HG03575 (cell line): ENCODE measurements around the gene ACTRT2.

Experiments used
- ATAC-seq: cut with Tn5 transposase; IDR thresholded peaks from one replicate; pipeline ENCODE4 v1.9.1; 2021; ENCODE audit not compliant: unreplicated experiment, insufficient number of reproducible peaks, low FRiP score; ENCODE audit errors: extremely low read depth

The ACTRT2 gene

DNA sequence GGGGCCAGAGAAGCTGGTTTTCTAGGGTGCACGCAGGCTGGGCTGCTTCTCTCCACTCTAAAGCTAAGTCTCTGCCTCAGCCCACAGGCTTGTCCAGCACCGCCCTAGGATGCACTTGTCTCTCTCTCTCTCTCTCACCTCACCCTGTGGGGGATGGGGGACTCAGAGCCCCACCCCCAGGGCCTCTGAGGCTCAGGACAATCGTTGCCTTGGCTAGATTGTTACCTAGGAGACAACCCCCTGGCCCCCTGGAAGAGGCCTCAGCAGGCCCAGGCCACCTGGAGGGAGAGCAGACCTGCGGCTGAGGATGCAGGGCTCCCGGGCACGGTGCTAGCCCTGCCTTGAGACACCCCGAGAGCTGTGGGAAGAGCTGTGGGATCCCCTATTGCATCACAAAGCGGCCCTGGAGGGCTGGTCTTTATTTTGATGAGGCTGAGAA lies at the start of gene ACTRT2:
Gene ACTRT2, plus strand, starts transcription at position 235 of the 439 bp plus-strand sequence. CDS start 220 bp downstream, outside the sequence.
- ATAC-seq, result no peak

GRCh38 chr1:2971609-2972008 lies 49.7 kb upstream of the ACTRT2 start:
- no peak for ATAC-seq

DNA sequence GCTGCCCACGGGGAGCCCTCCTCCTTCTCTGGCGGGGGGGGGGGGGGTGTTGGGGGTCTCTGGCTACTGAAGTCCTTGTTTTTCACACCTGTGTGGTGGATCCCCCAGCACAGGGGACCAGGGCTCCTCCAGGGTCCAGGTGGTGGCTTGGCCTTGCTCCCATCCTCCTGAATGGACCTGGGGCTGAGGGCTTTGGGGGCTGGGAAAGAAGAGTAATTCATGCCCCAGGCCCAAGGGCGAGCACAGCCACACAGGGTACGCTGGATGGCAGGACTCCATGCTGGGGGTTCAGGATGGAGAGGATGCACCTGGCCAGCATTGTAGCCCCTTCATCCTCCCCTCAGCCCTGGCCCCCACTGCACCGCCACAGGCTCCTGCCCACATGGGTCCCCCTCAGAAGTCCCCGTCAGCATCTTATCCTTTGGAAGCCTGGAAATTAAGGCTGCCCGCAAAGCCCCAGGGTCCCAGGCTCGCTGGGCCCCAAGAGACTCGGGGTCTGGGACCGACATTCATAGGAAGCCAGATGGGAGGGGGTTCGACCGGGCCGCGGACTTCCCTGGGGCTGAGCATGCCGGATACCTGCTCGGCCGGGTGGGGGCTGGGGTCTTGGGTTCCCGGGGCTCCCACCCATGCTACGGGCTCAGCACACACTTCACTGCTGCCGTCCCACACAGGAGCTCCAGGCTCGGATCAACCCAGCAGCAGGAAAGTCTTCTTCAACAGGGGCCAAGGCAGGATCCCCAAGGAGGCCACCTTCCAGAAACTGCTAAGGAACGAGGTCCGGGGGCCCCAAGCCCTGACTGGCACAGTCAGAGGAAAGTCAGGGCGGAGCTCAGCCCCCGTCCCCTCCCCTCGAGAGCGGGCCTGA lies 49.0 kb upstream of the ACTRT2 start:
- no peak for ATAC-seq

- ATAC-seq, result no peak
Measured at GRCh38 chr1:2972879-2973575, 48.2 kb upstream of the ACTRT2 start.

GRCh38 chr1:2973601-2974593 lies 47.4 kb upstream of the ACTRT2 start:
- no peak for ATAC-seq

DNA sequence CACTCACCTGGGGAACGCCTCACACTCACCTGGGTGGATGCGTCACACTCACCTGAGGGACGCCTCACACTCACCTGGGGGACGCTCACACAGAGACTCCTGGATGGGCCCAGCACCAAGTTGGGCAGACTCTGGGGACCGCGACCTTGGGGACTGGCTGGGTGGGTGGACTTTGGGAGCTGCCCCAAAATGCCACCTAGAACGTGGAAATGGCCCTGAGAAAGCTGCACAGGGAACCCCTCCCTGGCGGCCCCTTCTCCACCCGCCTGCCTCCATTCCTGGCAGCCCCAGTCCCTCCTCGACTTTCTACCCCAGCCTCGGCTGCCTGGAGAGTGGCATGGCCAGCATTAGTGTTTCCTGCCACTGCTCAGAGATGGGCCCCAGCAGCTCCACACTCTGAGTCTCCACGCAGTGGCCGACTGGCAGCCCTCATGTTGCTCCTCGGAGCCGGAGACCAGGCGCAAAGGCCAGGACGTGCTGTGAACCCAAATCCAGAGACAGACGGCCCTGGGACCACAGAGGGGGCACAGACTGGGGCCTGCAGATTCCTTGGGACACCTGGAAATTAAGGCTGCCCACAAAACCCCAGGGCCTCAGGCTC lies 46.5 kb upstream of the ACTRT2 start:
- ATAC-seq, result no peak

DNA sequence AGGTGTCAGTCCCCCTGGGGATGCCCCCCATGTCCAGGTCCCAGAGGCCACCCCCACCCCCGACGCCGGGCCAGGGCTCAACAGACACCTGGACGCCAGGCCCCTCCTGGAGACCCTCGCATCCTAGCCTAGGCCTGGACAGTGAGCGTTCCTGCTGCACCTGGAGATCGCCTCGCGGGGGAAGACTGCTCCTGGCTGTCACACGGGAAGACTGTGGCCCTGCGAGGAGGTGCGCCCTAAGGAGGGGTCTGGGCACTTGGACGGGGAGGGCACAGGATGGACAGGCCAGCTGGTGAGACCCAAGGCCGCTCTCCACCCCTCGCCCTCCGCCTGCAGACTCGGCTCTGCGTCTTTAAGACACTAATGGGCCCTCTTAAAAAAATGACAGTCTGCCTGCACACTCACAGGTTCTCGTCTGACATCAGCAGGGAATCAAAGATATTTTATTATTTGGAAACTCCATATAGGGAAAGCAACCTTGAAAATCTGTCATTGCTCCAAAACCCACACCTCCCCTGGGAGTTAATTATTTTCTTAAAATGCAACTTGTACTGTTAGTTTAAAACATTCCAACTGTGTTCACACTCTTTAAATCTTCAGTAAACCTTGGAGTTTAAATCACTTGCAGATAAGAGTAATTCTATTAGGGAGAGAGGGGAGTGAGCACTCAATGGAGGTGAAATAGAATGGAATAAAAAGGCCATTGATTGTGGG lies 45.6 kb upstream of the ACTRT2 start:
- ATAC-seq, result no peak

GRCh38 chr1:2976180-2976562 lies 45.1 kb upstream of the ACTRT2 start:
- ATAC-seq, result no peak

DNA sequence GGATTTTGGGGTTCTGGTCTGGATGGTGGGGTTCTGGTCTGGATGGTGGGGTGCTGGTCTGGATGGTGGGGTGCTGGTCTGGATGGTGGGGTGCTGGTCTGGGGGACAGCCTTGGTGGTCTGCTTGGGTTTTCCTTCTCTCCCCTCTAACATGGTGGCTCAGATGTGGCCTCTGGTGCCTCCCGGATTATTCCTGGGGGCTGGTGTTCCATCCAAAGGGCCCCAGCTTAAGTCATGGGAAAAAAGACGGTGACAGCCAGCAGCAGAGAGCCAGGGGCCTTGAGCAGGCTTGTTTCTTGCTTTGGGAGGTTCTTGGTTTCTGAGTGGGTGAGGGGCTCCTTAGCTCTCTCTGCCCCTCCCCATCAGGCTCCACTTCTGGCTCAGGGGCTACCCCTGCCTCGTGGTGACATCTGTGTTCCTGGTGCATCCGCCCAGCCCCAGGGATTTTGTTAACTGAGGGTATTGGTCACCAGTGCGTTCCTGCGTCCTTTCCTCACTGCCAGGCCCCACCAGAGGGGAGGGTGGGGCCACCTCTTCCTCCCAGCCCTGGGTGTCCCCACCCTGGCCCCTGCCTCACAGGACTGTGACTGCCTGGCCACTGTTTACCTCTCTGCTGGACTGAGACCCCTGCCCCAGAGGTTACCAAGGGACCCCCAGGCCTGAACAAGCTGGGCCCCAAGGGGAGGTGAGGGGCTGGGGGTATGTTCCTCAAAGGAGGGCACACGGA lies 43.2 kb upstream of the ACTRT2 start:
- ATAC-seq, result no peak

DNA sequence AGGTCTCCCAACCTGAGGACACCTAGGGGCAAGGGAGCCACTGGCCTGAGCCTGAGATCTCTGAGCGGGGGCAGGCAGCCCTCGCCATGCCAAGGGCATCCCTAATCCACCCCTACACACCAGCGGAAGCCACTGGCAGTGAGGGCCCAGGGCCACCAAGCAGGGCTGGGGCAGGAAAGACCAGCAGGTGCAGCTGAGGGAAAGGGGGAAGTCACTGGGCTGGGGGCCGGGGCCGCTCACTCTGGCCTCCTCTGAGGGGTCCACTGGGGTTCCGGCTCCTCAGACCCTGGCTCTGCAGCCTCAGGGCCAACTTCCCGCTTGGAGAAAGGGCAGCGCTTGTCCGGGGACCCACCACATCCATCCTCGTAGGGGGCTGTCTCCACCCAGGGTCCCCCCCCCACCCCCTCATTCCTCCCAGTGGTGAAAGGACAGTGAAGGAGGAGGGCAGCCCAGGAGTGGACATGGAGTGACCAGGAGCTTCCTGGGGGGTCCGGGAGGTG lies 42.5 kb upstream of the ACTRT2 start:
- ATAC-seq, result no peak

DNA sequence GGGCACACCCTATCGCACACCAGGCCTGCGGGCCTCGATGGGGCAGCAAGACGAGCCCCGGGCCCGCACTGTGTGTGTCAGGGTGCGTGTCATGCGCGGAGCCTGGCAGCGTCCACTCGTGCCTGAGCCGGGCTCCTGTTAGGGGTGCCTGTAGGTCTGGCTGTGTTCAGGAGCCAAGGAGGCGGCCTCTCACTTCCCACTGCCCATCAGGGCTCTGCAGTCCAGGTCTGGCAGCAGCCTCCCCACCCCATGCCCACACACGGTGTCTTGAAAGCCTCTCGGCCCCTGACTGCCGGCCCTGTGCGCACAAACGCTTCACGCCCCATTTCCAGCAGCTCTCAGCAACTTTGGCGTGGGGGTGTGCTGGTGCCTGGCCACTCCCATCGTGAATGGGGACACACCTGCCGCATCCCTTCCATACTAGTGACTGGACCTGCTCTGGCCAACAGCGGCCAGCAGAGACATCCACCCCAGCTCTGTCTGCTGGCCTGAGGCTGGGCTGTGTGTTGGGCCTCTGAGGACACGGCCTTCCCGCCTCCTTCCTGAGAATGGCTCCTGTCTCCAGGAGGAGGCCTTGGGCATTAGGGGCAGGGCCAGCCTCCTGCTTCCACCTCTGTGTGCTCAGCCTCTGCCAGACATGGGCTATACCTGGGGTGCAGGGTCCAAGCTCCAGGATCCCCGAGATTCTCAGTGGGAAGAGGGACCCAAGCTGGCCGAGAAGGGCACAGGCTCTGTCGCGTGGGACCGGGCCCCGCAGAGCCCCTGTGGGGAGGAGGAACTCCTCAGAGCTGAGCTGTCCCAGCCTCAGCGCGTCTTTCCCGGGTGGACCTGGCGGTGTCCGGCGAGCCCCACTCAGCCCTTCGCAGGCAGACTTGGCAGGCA lies 41.8 kb upstream of the ACTRT2 start:
- ATAC-seq, result no peak

DNA sequence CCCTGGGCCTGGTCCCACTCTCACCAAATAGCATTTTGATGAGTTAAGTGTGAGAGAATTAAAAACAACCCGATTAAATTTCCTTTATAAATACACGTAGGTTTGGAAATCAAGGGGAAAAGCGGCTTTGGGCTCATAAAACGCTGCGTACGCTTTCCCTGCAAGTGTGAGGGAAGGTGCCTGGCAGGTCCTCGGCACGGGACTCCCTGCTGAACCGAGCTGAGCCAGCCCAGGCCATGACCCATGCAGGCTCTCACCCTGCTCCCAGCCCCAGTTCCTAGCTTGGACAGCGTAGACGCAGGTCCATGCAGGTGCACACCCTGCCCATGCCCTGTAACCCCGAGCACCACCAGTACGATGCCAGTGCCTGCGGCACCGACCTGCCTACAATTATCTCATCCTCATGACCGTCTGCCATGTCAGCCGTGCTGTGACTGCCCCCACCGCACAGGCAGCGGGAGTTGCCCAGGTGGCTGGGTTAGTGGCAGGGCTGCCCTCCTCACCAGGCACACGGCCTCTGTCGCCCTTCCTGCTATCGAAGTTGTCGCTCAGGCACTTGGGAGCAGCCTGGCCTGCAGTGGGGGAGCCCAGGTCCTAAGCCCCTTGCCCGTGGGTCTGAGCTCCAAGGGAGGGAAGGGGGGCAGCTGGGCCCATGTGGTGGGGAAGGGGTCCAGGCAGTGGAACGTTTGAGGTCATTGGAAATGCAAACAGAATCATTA lies 41.0 kb upstream of the ACTRT2 start:
- ATAC-seq, result no peak

GRCh38 chr1:2980849-2981248 lies 40.4 kb upstream of the ACTRT2 start:
- no peak for ATAC-seq

DNA sequence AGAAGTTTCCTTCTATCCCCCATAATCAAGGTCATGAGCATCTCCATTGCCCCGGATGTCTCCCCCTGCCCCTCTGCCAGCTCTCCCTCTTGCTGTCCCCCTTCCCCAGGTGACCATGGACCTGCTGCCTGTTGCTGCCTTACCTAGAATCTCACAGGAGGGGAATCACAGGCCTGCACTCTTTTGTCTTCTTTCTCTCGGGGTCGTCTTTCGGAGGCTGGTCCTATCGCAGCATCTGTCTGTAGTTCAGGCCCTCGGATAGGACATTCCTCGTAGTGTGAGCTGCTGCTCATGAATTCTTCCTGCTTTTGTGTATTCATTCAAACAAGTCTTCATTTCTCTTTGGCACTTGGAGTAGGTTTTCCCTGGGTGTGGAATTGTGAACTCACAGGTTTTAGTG lies 39.9 kb upstream of the ACTRT2 start:
- ATAC-seq, result no peak

DNA sequence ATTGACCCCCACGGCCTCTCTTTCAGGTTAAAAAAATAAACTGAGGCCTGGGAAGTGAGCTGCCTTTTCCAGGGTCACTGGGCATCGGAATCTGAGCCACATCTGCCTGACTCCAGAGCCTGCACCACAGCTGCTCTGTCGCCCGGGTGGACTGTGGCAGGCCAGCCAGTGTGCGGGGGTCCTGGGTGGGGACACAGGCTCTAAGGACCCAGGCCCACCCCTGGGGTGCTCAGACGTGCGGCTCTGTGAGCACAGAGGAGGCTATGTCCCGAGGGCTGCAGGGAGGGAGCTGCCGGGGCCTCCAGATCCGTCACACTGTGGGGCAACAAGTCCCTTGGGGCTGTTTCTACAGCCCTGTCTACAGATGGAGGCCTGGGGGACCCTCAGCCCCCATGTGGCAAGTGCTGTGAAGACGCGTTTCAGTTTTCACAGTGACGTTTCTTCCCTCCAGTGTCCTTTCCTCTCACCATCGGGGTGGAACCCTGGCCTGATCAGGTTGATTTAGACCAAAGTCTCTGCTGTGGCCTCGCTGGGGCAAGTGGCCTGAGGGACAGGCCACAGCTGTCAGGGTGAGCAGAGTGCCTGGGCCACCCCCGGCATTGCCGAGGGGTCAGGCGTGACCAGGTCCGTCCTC lies 39.2 kb upstream of the ACTRT2 start:
- ATAC-seq, result no peak
